22Rv1 (cell line): ENCODE data around the gene ACACA.

Experiments used
- CTCF ChIP-seq: fragments of 450-650 bp; IDR thresholded peaks from 2 replicates; pipeline ENCODE4 v1.5.1; 2017; ENCODE audit warnings: mild to moderate bottlenecking
- ZFX ChIP-seq: fragments of 450-650 bp; IDR thresholded peaks from 2 replicates; pipeline ENCODE4 v1.6.1; 2017; ENCODE audit warnings: antibody characterized with exemption, borderline replicate concordance

DNA sequence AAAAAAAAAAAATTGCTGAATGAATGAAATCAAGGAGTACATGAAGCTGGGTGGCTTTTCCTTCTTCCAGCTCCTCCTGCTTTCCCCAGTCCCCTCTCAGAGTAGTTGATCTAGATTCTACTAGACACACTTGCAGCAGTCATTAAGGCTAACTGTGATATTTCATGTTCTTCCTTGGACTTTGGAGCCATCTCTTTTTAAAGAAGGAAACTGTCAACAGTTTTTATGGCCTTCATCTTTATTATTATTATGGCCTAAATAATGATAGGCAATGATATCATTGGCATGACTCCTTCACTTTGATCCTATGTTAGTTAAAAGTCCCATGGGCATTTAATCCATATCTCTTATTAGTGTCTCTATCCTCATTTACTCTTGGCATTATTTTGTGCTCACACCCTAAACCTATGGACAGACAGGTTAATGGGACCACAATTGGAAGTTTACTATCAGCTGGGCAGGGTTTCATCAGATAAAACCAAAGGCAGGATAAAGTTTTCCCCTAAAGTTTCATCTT lies 21.1 kb downstream of the ACACA start:
- no peak for TF ChIP-seq CTCF
- TF ChIP-seq ZFX = no peak
